Trophoblast cell (in vitro differentiated cells and primary cell): ENCODE measurements around the gene GFM1.
A peak's percentile ranks its signal among the peaks of the same experiment; 100 is the strongest.

Experiments
- DNase-seq, 2 donors: peaks; one replicate each; pipeline ENCODE4 v3.0.0-alpha.2; 2016
- H2AFZ ChIP-seq: 2 replicates; pipeline ENCODE4 v1.6.1; 2013; ENCODE audit warnings: low read length, moderate library complexity, mild to moderate bottlenecking; ENCODE audit not compliant: insufficient read depth, poor library complexity
- H2AK5ac ChIP-seq: 2 replicates; pipeline ENCODE4 v1.6.1; 2013; ENCODE audit warnings: mild to moderate bottlenecking, low read length
- H2BK120ac ChIP-seq: 2 replicates; pipeline ENCODE4 v1.6.1; 2013; ENCODE audit warnings: low read length, mild to moderate bottlenecking, moderate library complexity; ENCODE audit not compliant: insufficient read depth, poor library complexity
- H2BK12ac ChIP-seq: 2 replicates; pipeline ENCODE4 v1.6.1; 2013; ENCODE audit warnings: mild to moderate bottlenecking, low read length, moderate library complexity
- H2BK5ac ChIP-seq: 2 replicates; pipeline ENCODE4 v1.6.1; 2013; ENCODE audit warnings: low read length, low read depth, moderate library complexity, mild to moderate bottlenecking; ENCODE audit not compliant: poor library complexity
- H3K14ac ChIP-seq: 2 replicates; pipeline ENCODE4 v1.6.1; 2013; ENCODE audit warnings: mild to moderate bottlenecking, low read length
- H3K18ac ChIP-seq: 2 replicates; pipeline ENCODE4 v1.6.1; 2013; ENCODE audit warnings: mild to moderate bottlenecking, low read length
- H3K23ac ChIP-seq: 2 replicates; pipeline ENCODE4 v1.6.1; 2013; ENCODE audit warnings: low read length
- H3K27ac ChIP-seq: 2 replicates; pipeline ENCODE4 v1.5.1; 2013; ENCODE audit warnings: low read depth, mild to moderate bottlenecking, inconsistent platforms, low read length, moderate library complexity
- H3K27me3 ChIP-seq: 2 replicates; pipeline ENCODE4 v1.6.1; 2013; ENCODE audit warnings: inconsistent platforms, mild to moderate bottlenecking, low read length, moderate library complexity; ENCODE audit not compliant: insufficient read depth
- H3K36me3 ChIP-seq, 2 experiments: 1 replicate in 1 of 2; 2 replicates in 1 of 2; pipeline ENCODE4 v1.6.1; 2013; ENCODE audit warnings: low read length in 2 of 2, mild to moderate bottlenecking in 2 of 2, moderate library complexity in 1 of 2; ENCODE audit not compliant: insufficient read depth in 2 of 2, control insufficient read depth in 1 of 2
- H3K4ac ChIP-seq: 2 replicates; pipeline ENCODE4 v1.6.1; 2013; ENCODE audit warnings: low read depth, mild to moderate bottlenecking, low read length, moderate library complexity
- H3K4me1 ChIP-seq, 2 experiments: 1 replicate in 1 of 2; 2 replicates in 1 of 2; pipeline ENCODE4 v1.6.1; 2013; ENCODE audit warnings: low read length in 2 of 2, mild to moderate bottlenecking in 2 of 2, moderate library complexity in 1 of 2; ENCODE audit not compliant: insufficient read depth in 2 of 2, control insufficient read depth in 1 of 2
- H3K4me2 ChIP-seq: 2 replicates; pipeline ENCODE4 v1.6.1; 2013; ENCODE audit warnings: inconsistent platforms, mild to moderate bottlenecking, low read length, moderate library complexity
- H3K4me3 ChIP-seq: 2 replicates; pipeline ENCODE4 v1.5.1; 2013; ENCODE audit warnings: mild to moderate bottlenecking, low read depth, low read length, inconsistent platforms
- H3K79me1 ChIP-seq: one replicate; pipeline ENCODE4 v1.6.1; 2013; ENCODE audit warnings: low read length
- H3K79me2 ChIP-seq: 2 replicates; pipeline ENCODE4 v1.6.1; 2013; ENCODE audit warnings: low read length, mild to moderate bottlenecking; ENCODE audit not compliant: control insufficient read depth, insufficient read depth, poor library complexity
- H3K9ac ChIP-seq: 2 replicates; pipeline ENCODE4 v1.6.1; 2013; ENCODE audit warnings: mild to moderate bottlenecking, low read length
- H3K9me3 ChIP-seq: 2 replicates; pipeline ENCODE4 v1.6.1; 2013; ENCODE audit warnings: low read depth, mild to moderate bottlenecking, control low read depth, inconsistent platforms, low read length; ENCODE audit not compliant: insufficient read depth
- H4K12ac ChIP-seq: 2 replicates; pipeline ENCODE4 v1.6.1; 2013; ENCODE audit warnings: low read depth, mild to moderate bottlenecking, low read length, moderate library complexity
- H4K8ac ChIP-seq: 2 replicates; pipeline ENCODE4 v1.6.1; 2013; ENCODE audit warnings: low read depth, mild to moderate bottlenecking, low read length, moderate library complexity
- H4K91ac ChIP-seq: one replicate; pipeline ENCODE4 v1.6.1; 2013; ENCODE audit warnings: low read depth, mild to moderate bottlenecking, low read length, moderate library complexity
- WGBS: extraction: QIAGEN DNeasy Blood & Tissue Kit; methylation state at CpG from one replicate; pipeline ENCODE4 v1.1.7; 2013; ENCODE audit warnings: missing lambda C conversion rate; ENCODE audit not compliant: insufficient read length, insufficient coverage; ENCODE audit errors: extremely low coverage; 5-methylcytosine and 5-hydroxymethylcytosine counted together

The GFM1 gene

GRCh38 chr3:158700559-158700958 lies 56.2 kb downstream of the GFM1 start:
- Histone ChIP-seq H3K4me1 (no peaks in the 10 kb centered on the region), H2AK5ac (no peak overlapping the region), H3K79me1 (no peaks in the 10 kb centered on the region), H2BK5ac (no peak overlapping the region), H3K27ac (no peak overlapping the region), H3K4me3 (no peak overlapping the region), H3K18ac (no peak overlapping the region), H2BK120ac (no peak overlapping the region), H2BK12ac (no peak overlapping the region), H3K36me3 (no peaks in the 10 kb centered on the region), H3K4ac (no peak overlapping the region), H3K9me3 (no peaks in the 10 kb centered on the region), H3K27me3 (no peaks in the 10 kb centered on the region), H3K4me2 (no peak overlapping the region), H3K14ac (no peak overlapping the region), H3K9ac (no peak overlapping the region), H3K79me2 (no peaks in the 10 kb centered on the region), H3K23ac (no peak overlapping the region), H4K12ac (no peak overlapping the region), H2AFZ (no peak overlapping the region), H4K8ac (no peak overlapping the region), H4K91ac (no peak overlapping the region)
- no peak for DNase-seq

- no peaks in the 10 kb centered on the region for H3K36me3 ChIP-seq
- H3K14ac ChIP-seq: no peak overlapping the region
- no peak overlapping the region for H3K9ac ChIP-seq
- H3K27ac ChIP-seq: no peak overlapping the region
- no peak for DNase-seq
- no peak overlapping the region for H2AFZ ChIP-seq
- no peak overlapping the region for H4K12ac ChIP-seq
- no peaks in the 10 kb centered on the region for H3K79me1 ChIP-seq
- no peak overlapping the region for H4K91ac ChIP-seq
- H3K4me2 ChIP-seq: no peak overlapping the region
- H3K27me3 ChIP-seq: no peaks in the 10 kb centered on the region
- H3K79me2 ChIP-seq: no peaks in the 10 kb centered on the region
- no peak overlapping the region for H2BK120ac ChIP-seq
- H3K9me3 ChIP-seq: no peaks in the 10 kb centered on the region
- H4K8ac ChIP-seq: no peak overlapping the region
- WGBS: no CpG with 5 or more reads among the region's 4 CpGs
- no peak overlapping the region for H3K4ac ChIP-seq
- no peak overlapping the region for H3K23ac ChIP-seq
- no peak overlapping the region for H2BK5ac ChIP-seq
- H2AK5ac ChIP-seq: no peak overlapping the region
- H3K4me1 ChIP-seq: no peaks in the 10 kb centered on the region
- H3K4me3 ChIP-seq: no peak overlapping the region
- H2BK12ac ChIP-seq: no peak overlapping the region
- H3K18ac ChIP-seq: no peak overlapping the region
Observed at GRCh38 chr3:158701420-158702065, 57.2 kb downstream of the GFM1 start.

GRCh38 chr3:158702815-158703481 lies 58.6 kb downstream of the GFM1 start:
- Histone ChIP-seq H3K14ac (no peak overlapping the region), H4K8ac (no peak overlapping the region), H3K27ac (no peak overlapping the region), H3K9ac (no peak overlapping the region), H3K4me1 (no peaks in the 10 kb centered on the region), H4K12ac (no peak overlapping the region), H3K9me3 (no peaks in the 10 kb centered on the region), H3K79me2 (no peaks in the 10 kb centered on the region), H2BK5ac (no peak overlapping the region), H3K23ac (no peak overlapping the region), H3K4ac (no peak overlapping the region), H3K36me3 (no peaks in the 10 kb centered on the region), H3K27me3 (no peaks in the 10 kb centered on the region), H2BK12ac (no peak overlapping the region), H2BK120ac (no peak overlapping the region), H4K91ac (no peak overlapping the region), H3K79me1 (no peaks in the 10 kb centered on the region), H3K4me3 (no peak overlapping the region), H3K4me2 (no peak overlapping the region), H2AK5ac (no peak overlapping the region), H2AFZ (no peak overlapping the region), H3K18ac (no peak overlapping the region)
- WGBS: no CpG with 5 or more reads among the region's 4 CpGs
- DNase-seq: no peak

- Histone ChIP-seq H3K9me3 (no peaks in the 10 kb centered on the region), H2BK5ac (no peak overlapping the region), H3K27ac (no peak overlapping the region), H2BK12ac (no peak overlapping the region), H3K79me2 (no peaks in the 10 kb centered on the region), H3K36me3 (no peaks in the 10 kb centered on the region), H3K27me3 (no peaks in the 10 kb centered on the region), H2BK120ac (no peak overlapping the region), H3K14ac (no peak overlapping the region), H2AFZ (no peak overlapping the region), H3K4me3 (no peak overlapping the region), H3K18ac (no peak overlapping the region), H3K4ac (no peak overlapping the region), H3K23ac (no peak overlapping the region), H3K4me1 (no peaks in the 10 kb centered on the region), H4K8ac (no peak overlapping the region), H3K79me1 (no peaks in the 10 kb centered on the region), H3K9ac (no peak overlapping the region), H4K12ac (no peak overlapping the region), H2AK5ac (no peak overlapping the region), H3K4me2 (no peak overlapping the region), H4K91ac (no peak overlapping the region)
- WGBS: no CpG with 5 or more reads among the region's 1 CpG
- peak in 1 of 2 donors; percentile 72 for DNase-seq
Observed at GRCh38 chr3:158703566-158703965, 59.2 kb downstream of the GFM1 start.
